HepG2 (cell line): ENCODE measurements around the gene IQCM. TPM values are rescaled to one million over a fixed set of nuclear protein-coding genes. Genes with fewer than 3 reads are reported as not detected.

ENCODE experiments used
- ATAC-seq: fragments of 200-7000 bp; cut with Tn5 transposase; 3 replicates; pipeline ENCODE4 v1.9.1; 2020; ENCODE audit warnings: mild to moderate bottlenecking, moderate library complexity
- BruUV-seq: library from RNA; stranded (reverse); fragments of 400-500 nt; replicated peaks from 2 replicates; lab custom pipeline; 2021; lab: Mats Ljungman, UMichigan
- CTCF ChIA-PET: fragments of 300-600 bp; formaldehyde crosslinking; extraction: SDS; loops from one replicate; lab custom pipeline; 2021; ENCODE audit warnings: low total read pairs, inconsistent platforms, low intra/inter-chr PET ratio; lab: Yijun Ruan, JAX
- POLR2A ChIA-PET: fragments of 350-600 bp; sonication (Branson Sonifier 250); formaldehyde crosslinking; loops from one replicate; lab custom pipeline; 2020; ENCODE audit warnings: antibody characterized with exemption, inconsistent platforms; lab: Yijun Ruan, JAX
- DNase-seq: peaks from one replicate; pipeline ENCODE4 v3.0.0-alpha.2; 2015; ENCODE audit warnings: low spot score
- FAIRE-seq: peaks from 3 replicates; lab custom pipeline; 2011; peaks lifted over from hg19 to GRCh38; lab: Jason Lieb, UNC
- H2AFZ ChIP-seq: one replicate; pipeline ENCODE4 v1.6.1; 2011; ENCODE audit warnings: low read length, inconsistent platforms
- H3K27ac ChIP-seq: fragments of 300-600 bp; 3 replicates; pipeline ENCODE4 v1.8.0; 2011; ENCODE audit warnings: mixed run types, mild to moderate bottlenecking, mixed read lengths, low read length, inconsistent platforms; ENCODE audit not compliant: insufficient read depth; ENCODE audit errors: extremely low read length
- H3K27me3 ChIP-seq, 2 experiments: fragments of 200-600 bp in 1 of 2; 2 replicates in 1 of 2; 3 replicates in 1 of 2; pipeline versions ENCODE4 v1.6.0 to v1.8.0; 2011; ENCODE audit warnings: low read length in 2 of 2, mild to moderate bottlenecking in 2 of 2, moderate library complexity in 2 of 2, inconsistent platforms in 1 of 2; ENCODE audit not compliant: insufficient read depth in 2 of 2, control insufficient read depth in 1 of 2
- H3K36me3 ChIP-seq, 2 experiments: fragments of 200-600 bp in 1 of 2; replicated peaks in 1 of 2; 2 replicates in 1 of 2; 3 replicates in 1 of 2; pipeline versions ENCODE4 v1.5.1 to v1.8.0; 2011; ENCODE audit warnings: low read length in 2 of 2, inconsistent platforms in 1 of 2; ENCODE audit not compliant: insufficient read depth in 2 of 2, control insufficient read depth in 1 of 2
- H3K4me1 ChIP-seq: 2 replicates; pipeline ENCODE4 v1.5.1; 2012; ENCODE audit warnings: low read length, inconsistent platforms; ENCODE audit not compliant: insufficient read depth
- H3K4me2 ChIP-seq: 2 replicates; pipeline ENCODE4 v1.6.0; 2011; ENCODE audit warnings: low read depth, low read length, inconsistent platforms
- H3K4me3 ChIP-seq, 3 experiments: fragments of 200-600 bp in 1 of 3; sonication (generic), shearing (Covaris generic) in 1 of 3; replicated peaks in 1 of 3; 2 replicates each; pipeline ENCODE4 v1.5.1; 2011 to 2016; ENCODE audit warnings: low read length in 3 of 3, inconsistent platforms in 2 of 3, low read depth in 2 of 3, mild to moderate bottlenecking in 2 of 3, control low read depth in 1 of 3, mixed read lengths in 1 of 3; ENCODE audit not compliant: insufficient read depth in 1 of 3
- H3K79me2 ChIP-seq: one replicate; pipeline ENCODE4 v1.6.1; 2011; ENCODE audit warnings: low read length, inconsistent platforms; ENCODE audit not compliant: insufficient read depth
- H3K9ac ChIP-seq: 2 replicates; pipeline ENCODE4 v1.6.0; 2011; ENCODE audit warnings: mild to moderate bottlenecking, low read depth, low read length, inconsistent platforms; ENCODE audit not compliant: insufficient read depth
- H3K9me3 ChIP-seq: 2 replicates; pipeline ENCODE4 v1.5.1; 2012; ENCODE audit warnings: mild to moderate bottlenecking, low read length
- H4K20me1 ChIP-seq: 2 replicates; pipeline ENCODE4 v1.6.0; 2011; ENCODE audit warnings: inconsistent platforms, mild to moderate bottlenecking, low read length, moderate library complexity; ENCODE audit not compliant: insufficient read depth
- EED ChIP-seq: sonication (generic); formaldehyde crosslinking; IDR thresholded peaks from 2 replicates; pipeline ENCODE4 v1.5.0; 2020; ENCODE audit warnings: mild to moderate bottlenecking, missing genetic modification reagents
- EZH2 ChIP-seq: conservative IDR thresholded peaks from 2 replicates; pipeline ENCODE4 v1.6.1; 2012; ENCODE audit warnings: mild to moderate bottlenecking, low read depth, low read length, moderate library complexity
- FOXM1 ChIP-seq: sonication (generic); formaldehyde crosslinking; IDR thresholded peaks from 2 replicates; pipeline ENCODE4 v1.5.0; 2020; ENCODE audit warnings: missing genetic modification reagents
- HMGA1 ChIP-seq: sonication (generic); formaldehyde crosslinking; conservative IDR thresholded peaks from 2 replicates; pipeline ENCODE4 v1.4.0; 2020; ENCODE audit warnings: missing genetic modification reagents
- HNRNPL ChIP-seq: fragments of 200-400 bp; formaldehyde crosslinking; IDR thresholded peaks from 2 replicates; pipeline ENCODE4 v1.6.1; 2017; ENCODE audit warnings: mild to moderate bottlenecking, low read depth, low read length
- MTA3 ChIP-seq: sonication (generic); formaldehyde crosslinking; IDR thresholded peaks from 2 replicates; pipeline ENCODE4 v1.4.0; 2020; ENCODE audit warnings: missing genetic modification reagents
- MTF1 ChIP-seq: sonication (generic); formaldehyde crosslinking; IDR thresholded peaks from 2 replicates; pipeline ENCODE4 v1.5.0; 2020; ENCODE audit warnings: missing genetic modification reagents
- PCBP1 ChIP-seq: fragments of 200-400 bp; formaldehyde crosslinking; IDR thresholded peaks from 2 replicates; pipeline ENCODE4 v1.6.1; 2017; ENCODE audit warnings: mild to moderate bottlenecking, low read depth, low read length, borderline replicate concordance
- SRSF9 ChIP-seq: fragments of 200-400 bp; formaldehyde crosslinking; IDR thresholded peaks from 2 replicates; pipeline ENCODE4 v1.6.1; 2018; ENCODE audit warnings: borderline replicate concordance, mild to moderate bottlenecking, low read depth, low read length; ENCODE audit not compliant: insufficient read depth, poor library complexity, severe bottlenecking
- THRA ChIP-seq: sonication (generic); formaldehyde crosslinking; IDR thresholded peaks from 2 replicates; pipeline ENCODE4 v1.4.0; 2020; ENCODE audit warnings: missing genetic modification reagents, borderline replicate concordance
- TIGD3 ChIP-seq: sonication (generic); formaldehyde crosslinking; IDR thresholded peaks from 2 replicates; pipeline ENCODE4 v1.5.1; 2020; ENCODE audit warnings: mild to moderate bottlenecking, missing genetic modification reagents, borderline replicate concordance
- ZNF136 ChIP-seq: sonication (generic); formaldehyde crosslinking; IDR thresholded peaks from 2 replicates; pipeline ENCODE4 v1.8.1; 2022; ENCODE audit warnings: low read depth, mild to moderate bottlenecking, moderate library complexity, missing genetic modification reagents
- ZNF274 ChIP-seq: sonication (generic); formaldehyde crosslinking; IDR thresholded peaks from 2 replicates; pipeline ENCODE4 v1.5.1; 2020; ENCODE audit warnings: mild to moderate bottlenecking, missing genetic modification reagents
- ZNF773 ChIP-seq: sonication (generic); formaldehyde crosslinking; IDR thresholded peaks from 2 replicates; pipeline ENCODE4 v1.4.0; 2020; ENCODE audit warnings: missing genetic modification reagents, borderline replicate concordance
- WGBS: methylation state at CpG from one replicate; pipeline ENCODE4 v1.1.6; 2017; ENCODE audit warnings: low lambda C conversion rate; 5-methylcytosine and 5-hydroxymethylcytosine counted together
- in situ Hi-C: cut with HindIII; loops from 2 replicates; pipeline ENCODE4 v1.10.0; 2017; ENCODE audit warnings: low pct_unique_long_range_greater_than_20kb; ENCODE audit not compliant: extremely low pct_ligation_motif_present
- intact Hi-C: fragments of 100-400 bp; cut with micrococcal nuclease; formaldehyde crosslinking; loops from one replicate; pipeline ENCODE4 v1.10.0; 2022; ENCODE audit not compliant: unreplicated experiment
- polyA plus RNA-seq, 8 experiments: library from polyadenylated mRNA; depleted of rRNA in 3 of 8; stranded (reverse) in 7 of 8; unstranded in 1 of 8; fragments of >200 nt; fragmentation: Illumina TruSeq in 4 of 8; extraction: Trizol in 4 of 8; gene quantifications; 2 replicates each; pipeline versions ENCODE4 v1.2.1 to v1.2.3, GENCODE V29; 2011 to 2016; ENCODE audit warnings: low read depth in 4 of 8, missing spikeins in 1 of 8, mixed read lengths in 1 of 8; ENCODE audit not compliant: insufficient read depth in 1 of 8
- total RNA-seq, 5 experiments: library from RNA; depleted of rRNA; stranded (reverse); fragments of >200 nt; fragmentation: Illumina TruSeq; extraction: Trizol; gene quantifications; 2 replicates each; pipeline ENCODE4 v1.2.3, GENCODE V29; 2016; ENCODE audit warnings: low read depth in 1 of 5
- TF ChIP-seq, protein P1 (sequence below): IDR thresholded peaks from 2 replicates; pipeline ENCODE4 v1.6.1; 2016; ENCODE audit warnings: low read depth, control low read depth
- TF ChIP-seq, protein P2 (sequence below): sonication (generic); formaldehyde crosslinking; IDR thresholded peaks from 2 replicates; pipeline ENCODE4 v1.4.0; 2020; ENCODE audit warnings: missing genetic modification reagents
- TF ChIP-seq, protein P3 (sequence below): sonication (generic); formaldehyde crosslinking; IDR thresholded peaks from 2 replicates; pipeline ENCODE4 v1.4.0; 2020; ENCODE audit warnings: low read depth, mild to moderate bottlenecking, missing genetic modification reagents

IQCM gene
- total and polyA plus RNA-seq, 2 of the 13 experiments (the other 11 are each of a cell fraction or from before 2014, with no cell fraction given) = not detected

DNA sequence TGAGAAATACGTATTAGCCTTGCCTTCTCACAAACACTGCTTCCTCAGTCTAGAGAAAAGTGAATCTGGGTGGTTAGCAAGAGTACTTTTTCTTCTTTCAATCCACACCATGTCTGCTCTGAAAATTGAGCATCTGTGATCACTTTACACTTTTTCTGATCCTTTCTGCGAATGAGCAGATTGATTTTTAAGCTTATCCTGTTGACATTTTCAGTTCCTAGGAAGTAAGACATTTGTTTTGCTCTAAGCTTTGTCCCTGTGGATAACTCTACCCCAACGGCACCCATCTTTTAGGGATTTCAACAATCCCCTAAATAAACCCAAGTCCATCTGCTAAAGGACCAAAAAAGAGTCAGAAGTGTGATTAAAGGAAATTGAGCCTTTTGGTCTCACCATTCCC lies 487.5 kb downstream of the IQCM start:
- Histone ChIP-seq H3K79me2 (no peaks in the 10 kb centered on the region), H4K20me1 (no peaks in the 10 kb centered on the region), H3K4me1 (no peaks in the 10 kb centered on the region), H3K27ac (no peak overlapping the region), H3K36me3 (no peaks in the 10 kb centered on the region), H3K4me2 (no peak overlapping the region), H3K27me3 (no peaks in the 10 kb centered on the region), H2AFZ (no peak overlapping the region), H3K4me3 (no peak overlapping the region), H3K9me3 (peaks cover 83% of the 10 kb centered on the region), H3K9ac (no peak overlapping the region)
- POLR2A ChIA-PET = no interaction called here
- ATAC-seq = no peak
- CTCF ChIA-PET = no interaction called here
- intact Hi-C loops (no loop called here), in situ Hi-C loops (no loop called here)
- TF ChIP-seq ZNF136 (CRISPR knock-in tag) (no peak), MTF1 (CRISPR knock-in tag) (no peak), ZNF274 (no peak), PCBP1 (no peak), MTA3 (CRISPR knock-in tag) (no peak), FOXM1 (CRISPR knock-in tag) (no peak), HMGA1 (CRISPR knock-in tag) (no peak), EZH2 (no peak), THRA (no peak), HNRNPL (no peak), ZNF773 (CRISPR knock-in tag) (no peak), SRSF9 (no peak), TIGD3 (CRISPR knock-in tag) (no peak), EED (CRISPR knock-in tag) (no peak)
- TF ChIP-seq, protein P1, sequence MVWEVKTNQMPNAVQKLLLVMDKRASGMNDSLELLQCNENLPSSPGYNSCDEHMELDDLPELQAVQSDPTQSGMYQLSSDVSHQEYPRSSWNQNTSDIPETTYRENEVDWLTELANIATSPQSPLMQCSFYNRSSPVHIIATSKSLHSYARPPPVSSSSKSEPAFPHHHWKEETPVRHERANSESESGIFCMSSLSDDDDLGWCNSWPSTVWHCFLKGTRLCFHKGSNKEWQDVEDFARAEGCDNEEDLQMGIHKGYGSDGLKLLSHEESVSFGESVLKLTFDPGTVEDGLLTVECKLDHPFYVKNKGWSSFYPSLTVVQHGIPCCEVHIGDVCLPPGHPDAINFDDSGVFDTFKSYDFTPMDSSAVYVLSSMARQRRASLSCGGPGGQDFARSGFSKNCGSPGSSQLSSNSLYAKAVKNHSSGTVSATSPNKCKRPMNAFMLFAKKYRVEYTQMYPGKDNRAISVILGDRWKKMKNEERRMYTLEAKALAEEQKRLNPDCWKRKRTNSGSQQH (CRISPR knock-in tag) = no peak
- TF ChIP-seq, protein P2, sequence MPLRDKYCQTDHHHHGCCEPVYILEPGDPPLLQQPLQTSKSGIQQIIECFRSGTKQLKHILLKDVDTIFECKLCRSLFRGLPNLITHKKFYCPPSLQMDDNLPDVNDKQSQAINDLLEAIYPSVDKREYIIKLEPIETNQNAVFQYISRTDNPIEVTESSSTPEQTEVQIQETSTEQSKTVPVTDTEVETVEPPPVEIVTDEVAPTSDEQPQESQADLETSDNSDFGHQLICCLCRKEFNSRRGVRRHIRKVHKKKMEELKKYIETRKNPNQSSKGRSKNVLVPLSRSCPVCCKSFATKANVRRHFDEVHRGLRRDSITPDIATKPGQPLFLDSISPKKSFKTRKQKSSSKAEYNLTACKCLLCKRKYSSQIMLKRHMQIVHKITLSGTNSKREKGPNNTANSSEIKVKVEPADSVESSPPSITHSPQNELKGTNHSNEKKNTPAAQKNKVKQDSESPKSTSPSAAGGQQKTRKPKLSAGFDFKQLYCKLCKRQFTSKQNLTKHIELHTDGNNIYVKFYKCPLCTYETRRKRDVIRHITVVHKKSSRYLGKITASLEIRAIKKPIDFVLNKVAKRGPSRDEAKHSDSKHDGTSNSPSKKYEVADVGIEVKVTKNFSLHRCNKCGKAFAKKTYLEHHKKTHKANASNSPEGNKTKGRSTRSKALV (CRISPR knock-in tag) = no peak
- TF ChIP-seq, protein P3, sequence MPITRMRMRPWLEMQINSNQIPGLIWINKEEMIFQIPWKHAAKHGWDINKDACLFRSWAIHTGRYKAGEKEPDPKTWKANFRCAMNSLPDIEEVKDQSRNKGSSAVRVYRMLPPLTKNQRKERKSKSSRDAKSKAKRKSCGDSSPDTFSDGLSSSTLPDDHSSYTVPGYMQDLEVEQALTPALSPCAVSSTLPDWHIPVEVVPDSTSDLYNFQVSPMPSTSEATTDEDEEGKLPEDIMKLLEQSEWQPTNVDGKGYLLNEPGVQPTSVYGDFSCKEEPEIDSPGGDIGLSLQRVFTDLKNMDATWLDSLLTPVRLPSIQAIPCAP = no peak
- 0% methylated on average over 3 of the region's 3 CpGs for WGBS
- no TSS peak for BruUV-seq
- no peak for DNase-seq
- FAIRE-seq = no peak
